HepG2 (cell line): Measurements from ENCODE around the gene EPHA2. TPM values are rescaled to one million over a fixed set of nuclear protein-coding genes. Genes with fewer than 3 reads are reported as not detected.

ENCODE experiments used
- GATAD1 ChIP-seq: IDR thresholded peaks from 2 replicates; pipeline ENCODE4 v1.6.1; 2016; ENCODE audit warnings: missing genetic modification reagents, missing compliant biosample characterization
- MED1 ChIP-seq: sonication (generic); formaldehyde crosslinking; IDR thresholded peaks from 2 replicates; pipeline ENCODE4 v1.4.0; 2020; ENCODE audit warnings: missing genetic modification reagents
- NRL ChIP-seq: sonication (generic); formaldehyde crosslinking; IDR thresholded peaks from 2 replicates; pipeline ENCODE4 v1.5.0; 2020; ENCODE audit warnings: missing genetic modification reagents, mild to moderate bottlenecking, moderate library complexity, borderline replicate concordance
- PRDM15 ChIP-seq: sonication (generic); formaldehyde crosslinking; IDR thresholded peaks from 2 replicates; pipeline ENCODE4 v1.4.0; 2020; ENCODE audit warnings: missing genetic modification reagents
- RBFOX2 ChIP-seq: fragments of 200-400 bp; formaldehyde crosslinking; IDR thresholded peaks from 2 replicates; pipeline ENCODE4 v1.6.1; 2017; ENCODE audit warnings: low read depth, mild to moderate bottlenecking, low read length
- RERE ChIP-seq: IDR thresholded peaks from 2 replicates; pipeline ENCODE4 v1.6.1; 2016; ENCODE audit warnings: low read depth, missing genetic modification reagents, missing compliant biosample characterization
- RFX5 ChIP-seq: IDR thresholded peaks from 2 replicates; pipeline ENCODE4 v1.6.1; 2011; ENCODE audit warnings: low read depth, low read length, improper control_type of control experiment
- SAFB2 ChIP-seq: sonication (generic); formaldehyde crosslinking; IDR thresholded peaks from 2 replicates; pipeline ENCODE4 v1.5.1; 2020; ENCODE audit warnings: missing genetic modification reagents, low read depth, mild to moderate bottlenecking, borderline replicate concordance
- THAP8 ChIP-seq: sonication (generic); formaldehyde crosslinking; IDR thresholded peaks from 2 replicates; pipeline ENCODE4 v1.5.1; 2020; ENCODE audit warnings: missing genetic modification reagents, mild to moderate bottlenecking, borderline replicate concordance
- ZBTB20 ChIP-seq: sonication (generic); formaldehyde crosslinking; IDR thresholded peaks from 2 replicates; pipeline ENCODE4 v1.8.1; 2023; ENCODE audit warnings: missing genetic modification reagents, low read depth, mild to moderate bottlenecking, borderline replicate concordance
- ZFP1 ChIP-seq: IDR thresholded peaks from 2 replicates; pipeline ENCODE4 v1.6.1; 2016
- ZNF567 ChIP-seq: sonication (generic); formaldehyde crosslinking; IDR thresholded peaks from 2 replicates; pipeline ENCODE4 v1.8.1; 2023; ENCODE audit warnings: mild to moderate bottlenecking, missing genetic modification reagents, borderline replicate concordance
- ZNF660 ChIP-seq: sonication (generic); formaldehyde crosslinking; IDR thresholded peaks from 2 replicates; pipeline ENCODE4 v1.5.1; 2020; ENCODE audit warnings: mild to moderate bottlenecking, low read depth, missing genetic modification reagents, borderline replicate concordance
- ZNF792 ChIP-seq: IDR thresholded peaks from 2 replicates; pipeline ENCODE4 v1.6.1; 2016
- ZSCAN22 ChIP-seq: sonication (generic); formaldehyde crosslinking; IDR thresholded peaks from 2 replicates; pipeline ENCODE4 v1.4.0; 2020; ENCODE audit warnings: mild to moderate bottlenecking, missing genetic modification reagents
- ZSCAN29 ChIP-seq: sonication (generic); formaldehyde crosslinking; conservative IDR thresholded peaks from 2 replicates; pipeline ENCODE4 v1.4.0; 2020; ENCODE audit warnings: mild to moderate bottlenecking, missing genetic modification reagents
- polyA plus RNA-seq, 8 experiments: library from polyadenylated mRNA; depleted of rRNA in 3 of 8; stranded (reverse) in 7 of 8; unstranded in 1 of 8; fragments of >200 nt; fragmentation: Illumina TruSeq in 4 of 8; extraction: Trizol in 4 of 8; gene quantifications; 2 replicates each; pipeline versions ENCODE4 v1.2.1 to v1.2.3, GENCODE V29; 2011 to 2016; ENCODE audit warnings: low read depth in 4 of 8, missing spikeins in 1 of 8, mixed read lengths in 1 of 8; ENCODE audit not compliant: insufficient read depth in 1 of 8
- total RNA-seq, 5 experiments: library from RNA; depleted of rRNA; stranded (reverse); fragments of >200 nt; fragmentation: Illumina TruSeq; extraction: Trizol; gene quantifications; 2 replicates each; pipeline ENCODE4 v1.2.3, GENCODE V29; 2016; ENCODE audit warnings: low read depth in 1 of 5
- TF ChIP-seq, protein P1 (sequence below): sonication (generic); formaldehyde crosslinking; IDR thresholded peaks from 2 replicates; pipeline ENCODE4 v1.4.0; 2020; ENCODE audit warnings: mild to moderate bottlenecking, low read depth, missing genetic modification reagents

Gene EPHA2
- total and polyA plus RNA-seq, 2 of the 13 experiments (the other 11 are each of a cell fraction or from before 2014, with no cell fraction given) = 33.6 to 53.6 TPM

- TF ChIP-seq RERE (CRISPR knock-in tag) (0 out of 2 replicates have a peak, but pooled peaks have one; percentile 38), THAP8 (no peak), PRDM15 (CRISPR knock-in tag) (peak; percentile 34; the same call in 1 of the 2 replicates), RFX5 (peak; percentile 66; the same call in 1 of the 2 replicates), NRL (CRISPR knock-in tag) (0 out of 2 replicates have a peak, but pooled peaks have one; percentile 29), RBFOX2 (peak; percentile 98), ZNF567 (CRISPR knock-in tag) (no peak), ZBTB20 (CRISPR knock-in tag) (no peak), GATAD1 (peak; percentile 33), ZNF660 (CRISPR knock-in tag) (no peak), ZSCAN22 (CRISPR knock-in tag) (no peak), SAFB2 (CRISPR knock-in tag) (peak; percentile 76; the same call in 1 of the 2 replicates), ZNF792 (CRISPR knock-in tag) (peak; percentile 45; the same call in 1 of the 2 replicates), MED1 (CRISPR knock-in tag) (peak; percentile 63; the same call in 1 of the 2 replicates), ZSCAN29 (CRISPR knock-in tag) (no peak), ZFP1 (CRISPR knock-in tag) (no peak)
- TF ChIP-seq, protein P1, sequence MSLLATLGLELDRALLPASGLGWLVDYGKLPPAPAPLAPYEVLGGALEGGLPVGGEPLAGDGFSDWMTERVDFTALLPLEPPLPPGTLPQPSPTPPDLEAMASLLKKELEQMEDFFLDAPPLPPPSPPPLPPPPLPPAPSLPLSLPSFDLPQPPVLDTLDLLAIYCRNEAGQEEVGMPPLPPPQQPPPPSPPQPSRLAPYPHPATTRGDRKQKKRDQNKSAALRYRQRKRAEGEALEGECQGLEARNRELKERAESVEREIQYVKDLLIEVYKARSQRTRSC (CRISPR knock-in tag) = no peak
These were observed at the start of gene EPHA2 (continued) for GRCh38 chr1:16155537-16156410.
